A549 (cell line): ENCODE data around the gene TBPL2. TPM values are rescaled to one million over a fixed set of nuclear protein-coding genes. Genes with fewer than 3 reads are reported as not detected.
A peak's percentile ranks its signal among the peaks of the same experiment; 100 is the strongest.

Source experiments
- ATAC-seq, 2 experiments: fragments of 200-7000 bp in 1 of 2; fragments of >200 bp in 1 of 2; cut with Nextera tagmentation in 1 of 2; cut with Tn5 transposase in 1 of 2; 3 replicates each; pipeline versions ENCODE4 v1.8.0 to v1.9.1; 2018 to 2020; ENCODE audit warnings: mild to moderate bottlenecking in 1 of 2, moderate library complexity in 1 of 2
- CTCF ChIA-PET: fragments of 300-600 bp; sonication (Branson Sonifier 250); formaldehyde crosslinking; extraction: SDS; loops from one replicate; lab custom pipeline; 2021; ENCODE audit warnings: antibody characterized with exemption, inconsistent platforms; lab: Yijun Ruan, JAX
- POLR2A ChIA-PET: fragments of 350-600 bp; formaldehyde crosslinking; extraction: SDS; loops from one replicate; lab custom pipeline; 2021; ENCODE audit warnings: antibody characterized with exemption, inconsistent platforms; lab: Yijun Ruan, JAX
- DNase-seq, 2 experiments: peaks; one replicate each; pipeline versions ENCODE4 v3.0.0 to v3.0.0-alpha.2; 2011 to 2016; ENCODE audit warnings: low read depth in 1 of 2, low spot score in 1 of 2
- FAIRE-seq: peaks from 2 replicates; lab custom pipeline; 2011; peaks lifted over from hg19 to GRCh38; lab: Jason Lieb, UNC
- H3K27ac ChIP-seq, 2 experiments: fragments of >200 bp; sonication (Bioruptor Twin); formaldehyde crosslinking; 3 replicates each; pipeline ENCODE4 v1.5.1; 2016 to 2017
- H3K4me1 ChIP-seq: fragments of >200 bp; sonication (Bioruptor Twin); formaldehyde crosslinking; 3 replicates; pipeline ENCODE4 v1.6.1; 2016
- H3K4me2 ChIP-seq: fragments of >200 bp; sonication (Bioruptor Twin); formaldehyde crosslinking; 3 replicates; pipeline ENCODE4 v1.6.1; 2016
- H3K4me3 ChIP-seq: fragments of >200 bp; sonication (Bioruptor Twin); formaldehyde crosslinking; 3 replicates; pipeline ENCODE4 v1.5.1; 2016
- H3K9me3 ChIP-seq: fragments of >200 bp; sonication (Bioruptor Twin); formaldehyde crosslinking; 3 replicates; pipeline ENCODE4 v1.6.1; 2016
- ATOH8 ChIP-seq: fragments of 250-450 bp; sonication (Bioruptor Pico); IDR thresholded peaks from 2 replicates; pipeline ENCODE4 v1.5.0; 2020; ENCODE audit warnings: low read depth, mild to moderate bottlenecking, moderate library complexity
- BCL3 ChIP-seq: fragments of >200 bp; sonication (Bioruptor Twin); formaldehyde crosslinking; IDR thresholded peaks from 3 replicates; pipeline ENCODE4 v1.6.1; 2016
- CBX2 ChIP-seq: fragments of 200-600 bp; sonication (generic); IDR thresholded peaks from 2 replicates; pipeline ENCODE4 v1.6.1; 2016; ENCODE audit warnings: low read depth, mild to moderate bottlenecking, borderline replicate concordance
- CHD2 ChIP-seq: fragments of 150-350 bp; IDR thresholded peaks from 2 replicates; pipeline ENCODE4 v1.6.1; 2014; ENCODE audit warnings: low read length; ENCODE audit not compliant: partially characterized antibody
- CHD4 ChIP-seq: fragments of 200-600 bp; sonication (generic); IDR thresholded peaks from 2 replicates; pipeline ENCODE4 v1.6.1; 2016; ENCODE audit warnings: antibody characterized with exemption, mild to moderate bottlenecking, borderline replicate concordance
- CTCF ChIP-seq: fragments of >200 bp; sonication (Bioruptor Twin); formaldehyde crosslinking; IDR thresholded peaks from 3 replicates; pipeline ENCODE4 v1.5.1; 2016
- ELK1 ChIP-seq: fragments of 150-350 bp; IDR thresholded peaks from 2 replicates; pipeline ENCODE4 v1.6.1; 2014; ENCODE audit warnings: low read depth, mild to moderate bottlenecking, low read length
- FOSB ChIP-seq: fragments of 250-450 bp; sonication (Bioruptor Pico); IDR thresholded peaks from 2 replicates; pipeline ENCODE4 v1.5.0; 2020; ENCODE audit warnings: mild to moderate bottlenecking, moderate library complexity
- FOSL2 ChIP-seq, 2 experiments: fragments of 450-650 bp in 1 of 2; fragments of >200 bp in 1 of 2; sonication (Bioruptor Twin) in 1 of 2; formaldehyde crosslinking; IDR thresholded peaks; 2 replicates each; pipeline versions ENCODE4 v1.5.0 to v1.6.1; 2016 to 2020; ENCODE audit warnings: mild to moderate bottlenecking in 1 of 2, moderate library complexity in 1 of 2
- FOXS1 ChIP-seq: fragments of 250-450 bp; sonication (Bioruptor Pico); IDR thresholded peaks from 2 replicates; pipeline ENCODE4 v1.5.0; 2020; ENCODE audit warnings: mild to moderate bottlenecking, moderate library complexity
- HES2 ChIP-seq: fragments of >200 bp; sonication (Bioruptor Twin); formaldehyde crosslinking; IDR thresholded peaks from 2 replicates; pipeline ENCODE4 v1.6.1; 2016
- HOXB13 ChIP-seq: fragments of 250-450 bp; sonication (Bioruptor Pico); IDR thresholded peaks from 2 replicates; pipeline ENCODE4 v1.5.0; 2020; ENCODE audit warnings: low read depth, mild to moderate bottlenecking, moderate library complexity
- HOXB5 ChIP-seq: fragments of 250-450 bp; sonication (Bioruptor Pico); IDR thresholded peaks from 2 replicates; pipeline ENCODE4 v1.5.0; 2020; ENCODE audit warnings: mild to moderate bottlenecking, moderate library complexity
- KDM1A ChIP-seq: fragments of 200-600 bp; sonication (generic); IDR thresholded peaks from 2 replicates; pipeline ENCODE4 v1.6.1; 2016; ENCODE audit warnings: low read depth, mild to moderate bottlenecking
- KDM5A ChIP-seq: fragments of 200-600 bp; sonication (generic); IDR thresholded peaks from 2 replicates; pipeline ENCODE4 v1.6.1; 2016; ENCODE audit warnings: antibody characterized with exemption, mild to moderate bottlenecking
- MAZ ChIP-seq: fragments of 150-350 bp; IDR thresholded peaks from 2 replicates; pipeline ENCODE4 v1.6.1; 2014; ENCODE audit warnings: antibody characterized with exemption, low read depth, low read length, borderline replicate concordance
- NPAS2 ChIP-seq: fragments of 250-450 bp; sonication (Bioruptor Pico); IDR thresholded peaks from 2 replicates; pipeline ENCODE4 v1.8.0; 2022; ENCODE audit warnings: mild to moderate bottlenecking, moderate library complexity, borderline replicate concordance
- NR3C1 ChIP-seq: fragments of >200 bp; sonication (Bioruptor Twin); formaldehyde crosslinking; IDR thresholded peaks from 3 replicates; pipeline ENCODE4 v1.6.1; 2017
- PHF8 ChIP-seq: fragments of 200-600 bp; sonication (generic); IDR thresholded peaks from 2 replicates; pipeline ENCODE4 v1.6.1; 2016; ENCODE audit warnings: low read depth, mild to moderate bottlenecking, antibody characterized with exemption, moderate library complexity, borderline replicate concordance
- POLR2AphosphoS2 ChIP-seq: conservative IDR thresholded peaks from 2 replicates; pipeline ENCODE4 v1.6.1; 2012; ENCODE audit warnings: low read length, improper control_type of control experiment, inconsistent platforms
- SREBF2 ChIP-seq: fragments of 450-650 bp; IDR thresholded peaks from 2 replicates; pipeline ENCODE4 v1.6.1; 2014; ENCODE audit warnings: mild to moderate bottlenecking, moderate library complexity
- TP53 ChIP-seq: fragments of 250-450 bp; sonication (Bioruptor Pico); IDR thresholded peaks from 2 replicates; pipeline ENCODE4 v1.5.0; 2021; ENCODE audit warnings: mild to moderate bottlenecking, moderate library complexity
- ZC3H11A ChIP-seq: fragments of 450-650 bp; IDR thresholded peaks from 2 replicates; pipeline ENCODE4 v1.6.1; 2014; ENCODE audit warnings: antibody characterized with exemption, mild to moderate bottlenecking
- ZNF302 ChIP-seq: fragments of 250-450 bp; sonication (Bioruptor Pico); IDR thresholded peaks from 2 replicates; pipeline ENCODE4 v1.9.0; 2021; ENCODE audit warnings: inconsistent platforms, mild to moderate bottlenecking, moderate library complexity
- ZSCAN20 ChIP-seq: fragments of 250-450 bp; sonication (Bioruptor Pico); IDR thresholded peaks from 2 replicates; pipeline ENCODE4 v1.8.0; 2022; ENCODE audit warnings: mild to moderate bottlenecking, moderate library complexity
- WGBS: methylation state at CpG from one replicate; pipeline ENCODE4 v1.1.6; 2017; ENCODE audit errors: missing lambda C conversion rate; 5-methylcytosine and 5-hydroxymethylcytosine counted together
- polyA plus RNA-seq, 4 experiments: library from polyadenylated mRNA; depleted of rRNA in 3 of 4; stranded (reverse); fragments of >200 nt; fragmentation: RNase III in 1 of 4; extraction: RNeasy Plus Mini Kit Qiagen cat#74134 plus additional on column Dnase treatment in 1 of 4; gene quantifications; 2 replicates in 3 of 4; 3 replicates in 1 of 4; pipeline ENCODE4 v1.2.3, GENCODE V29; 2011 to 2017
- TF ChIP-seq, protein P1 (sequence below): fragments of 250-450 bp; sonication (Bioruptor Pico); IDR thresholded peaks from 2 replicates; pipeline ENCODE4 v1.5.0; 2021; ENCODE audit warnings: mild to moderate bottlenecking, moderate library complexity, borderline replicate concordance

The TBPL2 gene
- polyA plus RNA-seq, 2 of the 4 experiments (the other 2 are of a cell fraction), result not detected

- no peak for TF ChIP-seq NR3C1
- no peak for TF ChIP-seq BCL3
- TF ChIP-seq CHD2, result no peak
- TF ChIP-seq POLR2AphosphoS2, result no peak
- no peak for TF ChIP-seq ZSCAN20 (CRISPR knock-in tag)
- no peak for TF ChIP-seq NPAS2 (CRISPR knock-in tag)
- TF ChIP-seq HOXB5 (CRISPR knock-in tag), result no peak
- no peak for TF ChIP-seq CBX2
- no peak for TF ChIP-seq CHD4
- no peak for TF ChIP-seq SREBF2
- TF ChIP-seq, protein P1, sequence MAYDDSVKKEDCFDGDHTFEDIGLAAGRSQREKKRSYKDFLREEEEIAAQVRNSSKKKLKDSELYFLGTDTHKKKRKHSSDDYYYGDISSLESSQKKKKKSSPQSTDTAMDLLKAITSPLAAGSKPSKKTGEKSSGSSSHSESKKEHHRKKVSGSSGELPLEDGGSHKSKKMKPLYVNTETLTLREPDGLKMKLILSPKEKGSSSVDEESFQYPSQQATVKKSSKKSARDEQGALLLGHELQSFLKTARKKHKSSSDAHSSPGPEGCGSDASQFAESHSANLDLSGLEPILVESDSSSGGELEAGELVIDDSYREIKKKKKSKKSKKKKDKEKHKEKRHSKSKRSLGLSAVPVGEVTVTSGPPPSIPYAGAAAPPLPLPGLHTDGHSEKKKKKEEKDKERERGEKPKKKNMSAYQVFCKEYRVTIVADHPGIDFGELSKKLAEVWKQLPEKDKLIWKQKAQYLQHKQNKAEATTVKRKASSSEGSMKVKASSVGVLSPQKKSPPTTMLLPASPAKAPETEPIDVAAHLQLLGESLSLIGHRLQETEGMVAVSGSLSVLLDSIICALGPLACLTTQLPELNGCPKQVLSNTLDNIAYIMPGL (CRISPR knock-in tag), result no peak
- no peak for TF ChIP-seq ZNF302
- TF ChIP-seq FOXS1 (CRISPR knock-in tag), result no peak
- TF ChIP-seq MAZ, result no peak
- no peak for TF ChIP-seq FOSL2 (IDR thresholded peaks at IDR 0.05)
- no peak for TF ChIP-seq FOSL2 (CRISPR knock-in tag; IDR thresholded peaks at IDR 0.05)
- Histone ChIP-seq H3K4me1 (peaks cover 12% of the 10 kb centered on the region; the same call in 2 of the 3 replicates), H3K27ac (no peak overlapping the region; a peak in 1 of 6 replicates), H3K4me2 (peak overlapping the region; percentile 81; the same call in 2 of the 3 replicates), H3K4me3 (no peak overlapping the region), H3K9me3 (no peaks in the 10 kb centered on the region)
- ATAC-seq (no peak), DNase-seq (no peak), FAIRE-seq (no peak)
- ChIA-PET POLR2A (no interaction called here), CTCF (no interaction called here)
- 82% methylated on average over 5 of the region's 5 CpGs for WGBS
Measured at GRCh38 chr14:55412676-55413075, 27.7 kb downstream of the TBPL2 start.

- ATAC-seq (peak; percentile 98 to 100), DNase-seq (peak; percentile 83 to 91), FAIRE-seq (no peak)
- WGBS, result 4% methylated on average over 36 of the region's 57 CpGs
- ChIA-PET POLR2A (interaction anchor here (1.0 to 1.2 kb wide), 3 partner anchors 22 to 169 kb away, joined by 3 to 4 read pairs (median 4); no protein-coding TSS in a partner anchor), CTCF (interaction anchor here (1.8 to 2.7 kb wide), 2 partner anchors 15 to 141 kb away, joined by 4 to 9 read pairs; partner anchors contain the start of gene FBXO34)
- H3K9me3 ChIP-seq, result no peaks in the 10 kb centered on the region
- H3K27ac ChIP-seq, result peak within 1 kb of the TSS; percentile 82 to 94
- H3K4me2 ChIP-seq, result peak within 1 kb of the TSS; percentile 81
- H3K4me3 ChIP-seq, result peak within 1 kb of the TSS; percentile 83
- peaks cover 12% of the 10 kb centered on the region; the same call in 2 of the 3 replicates for H3K4me1 ChIP-seq
- TF ChIP-seq CTCF, result no peak
- peak; percentile 81 for TF ChIP-seq PHF8
- peak; percentile 100 for TF ChIP-seq KDM5A
- 0 out of 2 replicates have a peak, but pooled peaks have one; percentile 49 for TF ChIP-seq FOSB (CRISPR knock-in tag)
- 0 out of 2 replicates have a peak, but pooled peaks have one; percentile 12 for TF ChIP-seq KDM1A
- TF ChIP-seq SREBF2, result no peak
- TF ChIP-seq ELK1, result no peak
- no peak for TF ChIP-seq FOSL2 (IDR thresholded peaks at IDR 0.05)
- no peak for TF ChIP-seq FOSL2 (CRISPR knock-in tag; IDR thresholded peaks at IDR 0.05)
- TF ChIP-seq CBX2, result no peak
- TF ChIP-seq TP53 (CRISPR knock-in tag), result no peak
- no peak for TF ChIP-seq ZC3H11A
- no peak for TF ChIP-seq HES2
- no peak for TF ChIP-seq HOXB13 (CRISPR knock-in tag)
- TF ChIP-seq NPAS2 (CRISPR knock-in tag), result no peak
- peak; percentile 73; the same call in 1 of the 2 replicates for TF ChIP-seq ATOH8 (CRISPR knock-in tag)
Measured at GRCh38 chr14:55411426-55412389, 28.7 kb downstream of the TBPL2 start, which contains the start of gene ATG14. Gene ATG14 (minus strand): TSS chr14:55411830. CDS start chr14:55411822, 8 bp downstream.
